ENCODE measurements around the gene CHMP3. TPM values are rescaled to one million over a fixed set of nuclear protein-coding genes. Genes with fewer than 3 reads are reported as not detected.

Gene CHMP3
- 61.4 and 72.5 TPM in 2 replicates for total RNA-seq
- 81.6 TPM for total RNA-seq (2013)
- 17.5 and 26.4 TPM in 2 replicates for polyA plus RNA-seq
- polyA minus RNA-seq: 29.3 and 32.2 TPM in 2 replicates

DNA sequence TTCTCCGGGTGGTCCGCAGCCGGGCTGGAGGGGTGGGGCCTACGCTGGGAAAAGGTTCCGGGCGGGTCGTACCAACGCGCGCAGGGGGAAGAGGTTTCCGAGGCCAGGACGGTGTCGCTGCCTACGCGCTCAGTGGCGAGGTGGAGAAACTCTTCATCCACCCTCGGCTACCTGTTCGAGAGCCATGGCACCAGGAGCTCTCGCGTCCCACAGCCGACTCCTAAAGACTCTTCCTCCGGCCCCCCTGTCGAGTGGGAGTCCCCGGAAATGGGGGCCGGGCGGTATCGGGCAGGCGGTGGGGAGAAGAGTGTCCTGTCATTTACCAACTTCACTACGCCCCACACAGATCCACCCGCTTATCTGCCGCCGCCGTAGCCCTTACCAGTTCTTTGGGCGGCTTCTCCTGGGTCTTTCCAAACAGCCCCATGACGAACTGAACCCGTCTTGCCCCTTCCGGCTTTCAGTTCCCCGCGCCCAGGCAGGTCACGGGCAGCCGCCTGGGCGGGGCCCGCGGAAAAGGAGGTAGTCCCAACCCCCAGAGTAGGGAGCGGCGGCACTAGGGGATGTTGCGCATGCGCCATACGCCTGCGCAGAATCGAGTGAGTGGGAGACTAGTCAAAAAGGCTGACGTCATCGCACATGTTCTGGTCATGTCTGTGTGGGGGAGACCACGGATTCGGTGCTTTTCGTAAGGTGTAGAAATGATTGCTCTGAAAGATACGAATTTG lies at the start of gene CHMP3:
CHMP3 (minus strand) TSS at position 522 of the 728 bp plus-strand sequence; CDS start at position 427, 95 bp downstream.
- peak within 1 kb of the TSS; percentile 93 for H3K4me3 Mint-ChIP-seq
- DNase-seq (peak; percentile 99), ATAC-seq (ENCODE audit: low read depth) (peak; percentile 86)
- H3K27ac Mint-ChIP-seq: peak within 1 kb of the TSS; percentile 98
- no peaks in the 10 kb centered on the region for H3K9me3 ChIP-seq (ENCODE audit: control extremely low read depth in 1 of 3, control insufficient read depth in 2 of 3, insufficient read depth in 1 of 3, low read length in 2 of 3)
- H4K20me1 ChIP-seq (ENCODE audit: control insufficient read depth, insufficient read depth, low read length, poor library complexity, severe bottlenecking): peaks cover 12% of the 10 kb centered on the region
- H3K36me3 ChIP-seq (replicated peaks in 1 of 2; ENCODE audit: control extremely low read depth in 1 of 2, control insufficient read depth in 1 of 2, extremely low read depth in 1 of 2, insufficient read depth in 2 of 2, low read length in 1 of 2): peaks cover 0 to 3% of the 10 kb centered on the region in 2 experiments
- H3K4me3 ChIP-seq (ENCODE audit: control extremely low read depth in 1 of 5, extremely low read depth in 1 of 5, insufficient read depth in 1 of 5, low read depth in 2 of 5, low read length in 4 of 5): peak within 1 kb of the TSS; percentile 87 to 100 (median 95)
- POLR2A ChIA-PET: interaction anchor here (1.1 to 1.5 kb wide), 2 partner anchors 60 to 122 kb away, joined by 11 read pairs; partner anchors contain the start of gene KDM3A
- WGBS (ENCODE audit: insufficient coverage): under 1% methylated on average over 47 of the region's 57 CpGs
- H3K4me2 ChIP-seq (replicated peaks; ENCODE audit: low read depth, low read length, poor library complexity, severe bottlenecking): peak within 1 kb of the TSS; percentile 86
- no peaks in the 10 kb centered on the region for H3K27me3 ChIP-seq (replicated peaks in 1 of 4; ENCODE audit: control extremely low read depth in 1 of 4, control insufficient read depth in 3 of 4, insufficient read depth in 4 of 4, low read length in 3 of 4)
- H3K79me2 ChIP-seq (ENCODE audit: control insufficient read depth, insufficient read depth, low read length): peaks cover 59% of the 10 kb centered on the region
- peak within 1 kb of the TSS; percentile 93 for H2AFZ ChIP-seq (ENCODE audit: insufficient read depth, low read depth, low read length, poor library complexity, severe bottlenecking)
- H3K27ac ChIP-seq (ENCODE audit: low read length in 2 of 2): peak within 1 kb of the TSS; percentile 99 to 100
- no peaks in the 10 kb centered on the region for H3K9me3 Mint-ChIP-seq (ENCODE audit: insufficient read depth)
- CTCF ChIA-PET: interaction anchor here (1.0 to 1.3 kb wide), 2 partner anchors 54 to 122 kb away, joined by 3 to 4 read pairs; partner anchors contain the start of gene KDM3A
- intact Hi-C loops (cut with micrococcal nuclease): loop anchor here (1.0 to 10.0 kb wide), 5 partner anchors 60 to 1499 kb away; partner anchors contain the start of genes IMMT, MRPL35, RNF103 and RNU2-63P
- no peak for TF ChIP-seq EZH2 (IDR thresholded peaks at IDR 0.05; ENCODE audit: borderline replicate concordance, insufficient read depth, low read depth, low read length, poor library complexity, severe bottlenecking)
- TF ChIP-seq, protein P1, sequence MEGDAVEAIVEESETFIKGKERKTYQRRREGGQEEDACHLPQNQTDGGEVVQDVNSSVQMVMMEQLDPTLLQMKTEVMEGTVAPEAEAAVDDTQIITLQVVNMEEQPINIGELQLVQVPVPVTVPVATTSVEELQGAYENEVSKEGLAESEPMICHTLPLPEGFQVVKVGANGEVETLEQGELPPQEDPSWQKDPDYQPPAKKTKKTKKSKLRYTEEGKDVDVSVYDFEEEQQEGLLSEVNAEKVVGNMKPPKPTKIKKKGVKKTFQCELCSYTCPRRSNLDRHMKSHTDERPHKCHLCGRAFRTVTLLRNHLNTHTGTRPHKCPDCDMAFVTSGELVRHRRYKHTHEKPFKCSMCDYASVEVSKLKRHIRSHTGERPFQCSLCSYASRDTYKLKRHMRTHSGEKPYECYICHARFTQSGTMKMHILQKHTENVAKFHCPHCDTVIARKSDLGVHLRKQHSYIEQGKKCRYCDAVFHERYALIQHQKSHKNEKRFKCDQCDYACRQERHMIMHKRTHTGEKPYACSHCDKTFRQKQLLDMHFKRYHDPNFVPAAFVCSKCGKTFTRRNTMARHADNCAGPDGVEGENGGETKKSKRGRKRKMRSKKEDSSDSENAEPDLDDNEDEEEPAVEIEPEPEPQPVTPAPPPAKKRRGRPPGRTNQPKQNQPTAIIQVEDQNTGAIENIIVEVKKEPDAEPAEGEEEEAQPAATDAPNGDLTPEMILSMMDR (IDR thresholded peaks at IDR 0.05): no peak
- peaks cover 41% of the 10 kb centered on the region for H3K4me1 Mint-ChIP-seq
- H3K4me1 ChIP-seq (ENCODE audit: control insufficient read depth in 2 of 2, insufficient read depth in 2 of 2, low read length in 2 of 2): peaks cover 20 to 26% of the 10 kb centered on the region in 2 donors
- peaks cover 3% of the 10 kb centered on the region for H3K27me3 Mint-ChIP-seq
- peak within 1 kb of the TSS; percentile 100 for H3K9ac ChIP-seq (ENCODE audit: low read length)

DNA sequence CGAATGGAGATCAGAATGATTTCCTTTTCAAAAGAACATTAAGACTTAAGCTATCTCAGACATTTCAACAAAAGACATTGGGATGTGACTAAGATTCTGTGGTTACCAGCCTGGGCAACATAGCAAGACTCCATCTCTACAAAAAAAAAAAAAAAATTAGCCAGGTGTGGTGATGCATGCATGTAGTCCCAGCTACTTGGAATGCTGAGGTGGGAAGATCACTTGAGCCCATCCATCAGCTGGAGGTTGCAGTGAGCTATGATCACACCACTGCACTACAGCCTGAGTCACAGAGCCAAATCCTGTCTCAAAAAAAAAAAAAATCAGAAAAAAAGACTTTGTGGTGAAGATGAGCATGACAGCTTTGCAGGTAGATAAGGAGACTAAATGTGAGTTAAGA lies 47.6 kb upstream of the CHMP3 start:
- Histone ChIP-seq H3K79me2 (ENCODE audit: control insufficient read depth, insufficient read depth, low read length) (no peaks in the 10 kb centered on the region), H4K20me1 (ENCODE audit: control insufficient read depth, insufficient read depth, low read length, poor library complexity, severe bottlenecking) (no peaks in the 10 kb centered on the region), H3K4me3 (ENCODE audit: control extremely low read depth in 1 of 5, extremely low read depth in 1 of 5, insufficient read depth in 1 of 5, low read depth in 2 of 5, low read length in 4 of 5) (no peak overlapping the region), H3K27ac (ENCODE audit: low read length in 2 of 2) (no peak overlapping the region), H2AFZ (ENCODE audit: insufficient read depth, low read depth, low read length, poor library complexity, severe bottlenecking) (no peak overlapping the region), H3K9ac (ENCODE audit: low read length) (no peak overlapping the region), H3K9me3 (ENCODE audit: control extremely low read depth in 1 of 3, control insufficient read depth in 2 of 3, insufficient read depth in 1 of 3, low read length in 2 of 3) (no peaks in the 10 kb centered on the region), H3K4me2 (replicated peaks; ENCODE audit: low read depth, low read length, poor library complexity, severe bottlenecking) (no peak overlapping the region), H3K4me1 (ENCODE audit: control insufficient read depth in 2 of 2, insufficient read depth in 2 of 2, low read length in 2 of 2) (no peaks in the 10 kb centered on the region), H3K36me3 (replicated peaks in 1 of 2; ENCODE audit: control extremely low read depth in 1 of 2, control insufficient read depth in 1 of 2, extremely low read depth in 1 of 2, insufficient read depth in 2 of 2, low read length in 1 of 2) (peaks cover 4 to 38% of the 10 kb centered on the region in 2 experiments), H3K27me3 (replicated peaks in 1 of 4; ENCODE audit: control extremely low read depth in 1 of 4, control insufficient read depth in 3 of 4, insufficient read depth in 4 of 4, low read length in 3 of 4) (no peaks in the 10 kb centered on the region)
- H3K4me1 Mint-ChIP-seq: peaks cover 6% of the 10 kb centered on the region
- no peaks in the 10 kb centered on the region for H3K27me3 Mint-ChIP-seq
- CTCF ChIA-PET: no interaction called here
- H3K4me3 Mint-ChIP-seq: no peak overlapping the region
- DNase-seq: no peak
- WGBS (ENCODE audit: insufficient coverage): no CpG with 5 or more reads among the region's 1 CpG
- H3K27ac Mint-ChIP-seq: no peak overlapping the region
- H3K9me3 Mint-ChIP-seq (ENCODE audit: insufficient read depth): no peaks in the 10 kb centered on the region
- no peak for TF ChIP-seq EZH2 (IDR thresholded peaks at IDR 0.05; ENCODE audit: borderline replicate concordance, insufficient read depth, low read depth, low read length, poor library complexity, severe bottlenecking)
- TF ChIP-seq, protein P1 (IDR thresholded peaks at IDR 0.05): no peak
- POLR2A ChIA-PET: no interaction called here
- no peak for ATAC-seq (ENCODE audit: low read depth)
- intact Hi-C loops (cut with micrococcal nuclease): no loop called here

Data from B cell (primary cell).